HL-60 (cell line): ENCODE results near the gene MIDN.

Experiments used
- DNase-seq, 2 experiments: peaks; one replicate each; pipeline ENCODE4 v3.0.0-alpha.2; 2010 to 2020; ENCODE audit warnings: low read depth in 1 of 2, low spot score in 1 of 2
- H3K27ac ChIP-seq: fragments of 250-450 bp; sonication (Bioruptor Pico); replicated peaks from 2 replicates; pipeline ENCODE4 v1.5.1; 2020; ENCODE audit warnings: mild to moderate bottlenecking, moderate library complexity
- H3K27me3 ChIP-seq: fragments of 250-450 bp; sonication (Bioruptor Pico); 2 replicates; pipeline ENCODE4 v1.5.1; 2021; ENCODE audit warnings: mild to moderate bottlenecking, moderate library complexity; ENCODE audit not compliant: insufficient read depth, poor library complexity, severe bottlenecking
- H3K4me3 ChIP-seq: replicated peaks from 2 replicates; pipeline ENCODE4 v1.5.1; 2011; ENCODE audit warnings: mild to moderate bottlenecking, control low read depth, low read length; ENCODE audit not compliant: insufficient read depth
- GABPA ChIP-seq: IDR thresholded peaks from 2 replicates; pipeline ENCODE4 v1.6.1; 2012; ENCODE audit warnings: low read depth
- POLR2AphosphoS5 ChIP-seq: IDR thresholded peaks from 2 replicates; pipeline ENCODE4 v1.6.1; 2012; ENCODE audit warnings: low read depth
- SPI1 ChIP-seq: IDR thresholded peaks from 2 replicates; pipeline ENCODE4 v1.6.1; 2012; ENCODE audit warnings: low read depth, mild to moderate bottlenecking, borderline replicate concordance
- TF ChIP-seq, protein P1 (sequence below): IDR thresholded peaks from one replicate; pipeline ENCODE4 v1.5.1; 2011; ENCODE audit warnings: low read length, control low read depth, inconsistent platforms; ENCODE audit not compliant: insufficient read depth
- TF ChIP-seq, protein P2 (sequence below): IDR thresholded peaks from 2 replicates; pipeline ENCODE4 v1.6.1; 2012; ENCODE audit warnings: low read depth; ENCODE audit not compliant: insufficient replicate concordance

MIDN gene

GRCh38 chr19:1236576-1236975 is 11.8 kb upstream of the MIDN start:
- TF ChIP-seq GABPA (no peak), POLR2AphosphoS5 (no peak), SPI1 (no peak)
- TF ChIP-seq, protein P1, sequence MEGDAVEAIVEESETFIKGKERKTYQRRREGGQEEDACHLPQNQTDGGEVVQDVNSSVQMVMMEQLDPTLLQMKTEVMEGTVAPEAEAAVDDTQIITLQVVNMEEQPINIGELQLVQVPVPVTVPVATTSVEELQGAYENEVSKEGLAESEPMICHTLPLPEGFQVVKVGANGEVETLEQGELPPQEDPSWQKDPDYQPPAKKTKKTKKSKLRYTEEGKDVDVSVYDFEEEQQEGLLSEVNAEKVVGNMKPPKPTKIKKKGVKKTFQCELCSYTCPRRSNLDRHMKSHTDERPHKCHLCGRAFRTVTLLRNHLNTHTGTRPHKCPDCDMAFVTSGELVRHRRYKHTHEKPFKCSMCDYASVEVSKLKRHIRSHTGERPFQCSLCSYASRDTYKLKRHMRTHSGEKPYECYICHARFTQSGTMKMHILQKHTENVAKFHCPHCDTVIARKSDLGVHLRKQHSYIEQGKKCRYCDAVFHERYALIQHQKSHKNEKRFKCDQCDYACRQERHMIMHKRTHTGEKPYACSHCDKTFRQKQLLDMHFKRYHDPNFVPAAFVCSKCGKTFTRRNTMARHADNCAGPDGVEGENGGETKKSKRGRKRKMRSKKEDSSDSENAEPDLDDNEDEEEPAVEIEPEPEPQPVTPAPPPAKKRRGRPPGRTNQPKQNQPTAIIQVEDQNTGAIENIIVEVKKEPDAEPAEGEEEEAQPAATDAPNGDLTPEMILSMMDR, result no peak
- TF ChIP-seq, protein P2, sequence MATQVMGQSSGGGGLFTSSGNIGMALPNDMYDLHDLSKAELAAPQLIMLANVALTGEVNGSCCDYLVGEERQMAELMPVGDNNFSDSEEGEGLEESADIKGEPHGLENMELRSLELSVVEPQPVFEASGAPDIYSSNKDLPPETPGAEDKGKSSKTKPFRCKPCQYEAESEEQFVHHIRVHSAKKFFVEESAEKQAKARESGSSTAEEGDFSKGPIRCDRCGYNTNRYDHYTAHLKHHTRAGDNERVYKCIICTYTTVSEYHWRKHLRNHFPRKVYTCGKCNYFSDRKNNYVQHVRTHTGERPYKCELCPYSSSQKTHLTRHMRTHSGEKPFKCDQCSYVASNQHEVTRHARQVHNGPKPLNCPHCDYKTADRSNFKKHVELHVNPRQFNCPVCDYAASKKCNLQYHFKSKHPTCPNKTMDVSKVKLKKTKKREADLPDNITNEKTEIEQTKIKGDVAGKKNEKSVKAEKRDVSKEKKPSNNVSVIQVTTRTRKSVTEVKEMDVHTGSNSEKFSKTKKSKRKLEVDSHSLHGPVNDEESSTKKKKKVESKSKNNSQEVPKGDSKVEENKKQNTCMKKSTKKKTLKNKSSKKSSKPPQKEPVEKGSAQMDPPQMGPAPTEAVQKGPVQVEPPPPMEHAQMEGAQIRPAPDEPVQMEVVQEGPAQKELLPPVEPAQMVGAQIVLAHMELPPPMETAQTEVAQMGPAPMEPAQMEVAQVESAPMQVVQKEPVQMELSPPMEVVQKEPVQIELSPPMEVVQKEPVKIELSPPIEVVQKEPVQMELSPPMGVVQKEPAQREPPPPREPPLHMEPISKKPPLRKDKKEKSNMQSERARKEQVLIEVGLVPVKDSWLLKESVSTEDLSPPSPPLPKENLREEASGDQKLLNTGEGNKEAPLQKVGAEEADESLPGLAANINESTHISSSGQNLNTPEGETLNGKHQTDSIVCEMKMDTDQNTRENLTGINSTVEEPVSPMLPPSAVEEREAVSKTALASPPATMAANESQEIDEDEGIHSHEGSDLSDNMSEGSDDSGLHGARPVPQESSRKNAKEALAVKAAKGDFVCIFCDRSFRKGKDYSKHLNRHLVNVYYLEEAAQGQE, result no peak
- no peak overlapping the region for H3K27ac ChIP-seq
- peak overlapping the region; percentile 51; the same call in 1 of the 2 replicates for H3K4me3 ChIP-seq
- no peak for DNase-seq
- H3K27me3 ChIP-seq, result peaks cover 21% of the 10 kb centered on the region

DNA sequence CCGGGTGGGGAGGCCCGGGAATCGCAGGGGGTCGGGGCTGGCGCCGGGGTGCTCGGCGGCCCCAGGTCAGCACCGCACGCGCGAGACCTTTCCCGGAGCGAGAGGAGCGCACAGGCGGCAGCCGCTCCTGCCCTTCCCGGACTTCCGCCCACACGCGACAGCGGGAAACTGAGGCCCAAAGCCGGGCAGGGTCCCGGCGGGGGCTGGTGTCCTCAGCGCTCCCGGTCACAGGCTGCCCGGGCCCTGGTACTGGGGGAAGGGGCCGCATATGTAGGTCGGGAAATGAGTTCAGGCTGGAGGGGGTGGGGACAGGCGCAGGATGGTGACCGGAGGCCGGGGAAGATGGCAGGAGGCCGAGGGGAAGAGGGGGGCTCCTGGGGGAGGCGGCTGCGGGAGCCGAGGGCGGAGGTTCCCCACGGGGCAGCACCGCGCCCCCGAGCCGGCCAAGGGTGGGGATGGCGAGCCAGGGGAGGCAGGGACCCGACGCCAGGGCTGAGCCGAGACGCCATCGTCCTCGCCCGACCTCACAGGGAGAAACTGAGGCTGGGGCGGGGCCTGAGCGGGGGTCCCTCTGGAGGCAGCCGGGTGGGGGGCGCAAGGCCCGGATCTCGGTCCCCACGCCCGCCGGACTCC is 11.2 kb upstream of the MIDN start:
- H3K27ac ChIP-seq, result no peak overlapping the region
- peaks cover 21% of the 10 kb centered on the region for H3K27me3 ChIP-seq
- TF ChIP-seq, protein P1, result no peak
- TF ChIP-seq GABPA, result no peak
- TF ChIP-seq SPI1, result no peak
- no peak for TF ChIP-seq POLR2AphosphoS5
- TF ChIP-seq, protein P2, result no peak
- peak overlapping the region; percentile 51 for H3K4me3 ChIP-seq
- DNase-seq, result no peak

- DNase-seq, result no peak
- TF ChIP-seq, protein P2, result no peak
- TF ChIP-seq, protein P1, result no peak
- TF ChIP-seq GABPA (no peak), SPI1 (no peak), POLR2AphosphoS5 (no peak)
- Histone ChIP-seq H3K27ac (no peak within 1 kb of the TSS), H3K27me3 (peaks cover 21% of the 10 kb centered on the region), H3K4me3 (peak within 1 kb of the TSS; percentile 51)
Measured at GRCh38 chr19:1237754-1238368, 10.5 kb upstream of the MIDN start, which contains the start of gene CBARP. Gene CBARP (minus strand): TSS chr19:1238005. CDS start chr19:1236100, 1,905 bp downstream.
